ENCODE measurements around the gene ST7L. TPM values are rescaled to one million over a fixed set of nuclear protein-coding genes. Genes with fewer than 3 reads are reported as not detected.

ST7L gene, protein sequence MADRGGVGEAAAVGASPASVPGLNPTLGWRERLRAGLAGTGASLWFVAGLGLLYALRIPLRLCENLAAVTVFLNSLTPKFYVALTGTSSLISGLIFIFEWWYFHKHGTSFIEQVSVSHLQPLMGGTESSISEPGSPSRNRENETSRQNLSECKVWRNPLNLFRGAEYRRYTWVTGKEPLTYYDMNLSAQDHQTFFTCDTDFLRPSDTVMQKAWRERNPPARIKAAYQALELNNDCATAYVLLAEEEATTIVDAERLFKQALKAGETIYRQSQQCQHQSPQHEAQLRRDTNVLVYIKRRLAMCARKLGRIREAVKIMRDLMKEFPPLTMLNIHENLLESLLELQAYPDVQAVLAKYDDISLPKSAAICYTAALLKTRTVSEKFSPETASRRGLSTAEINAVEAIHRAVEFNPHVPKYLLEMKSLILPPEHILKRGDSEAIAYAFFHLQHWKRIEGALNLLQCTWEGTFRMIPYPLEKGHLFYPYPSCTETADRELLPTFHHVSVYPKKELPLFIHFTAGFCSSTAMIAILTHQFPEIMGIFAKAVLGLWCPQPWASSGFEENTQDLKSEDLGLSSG
- 9.7 and 10.6 TPM in 2 replicates for total RNA-seq

GRCh38 chr1:112618721-112619517 is at the start of gene ST7L:
Gene ST7L, minus strand, starts transcription at chr1:112619141. Its CDS starts 28 bp downstream, at chr1:112619113.

DNA sequence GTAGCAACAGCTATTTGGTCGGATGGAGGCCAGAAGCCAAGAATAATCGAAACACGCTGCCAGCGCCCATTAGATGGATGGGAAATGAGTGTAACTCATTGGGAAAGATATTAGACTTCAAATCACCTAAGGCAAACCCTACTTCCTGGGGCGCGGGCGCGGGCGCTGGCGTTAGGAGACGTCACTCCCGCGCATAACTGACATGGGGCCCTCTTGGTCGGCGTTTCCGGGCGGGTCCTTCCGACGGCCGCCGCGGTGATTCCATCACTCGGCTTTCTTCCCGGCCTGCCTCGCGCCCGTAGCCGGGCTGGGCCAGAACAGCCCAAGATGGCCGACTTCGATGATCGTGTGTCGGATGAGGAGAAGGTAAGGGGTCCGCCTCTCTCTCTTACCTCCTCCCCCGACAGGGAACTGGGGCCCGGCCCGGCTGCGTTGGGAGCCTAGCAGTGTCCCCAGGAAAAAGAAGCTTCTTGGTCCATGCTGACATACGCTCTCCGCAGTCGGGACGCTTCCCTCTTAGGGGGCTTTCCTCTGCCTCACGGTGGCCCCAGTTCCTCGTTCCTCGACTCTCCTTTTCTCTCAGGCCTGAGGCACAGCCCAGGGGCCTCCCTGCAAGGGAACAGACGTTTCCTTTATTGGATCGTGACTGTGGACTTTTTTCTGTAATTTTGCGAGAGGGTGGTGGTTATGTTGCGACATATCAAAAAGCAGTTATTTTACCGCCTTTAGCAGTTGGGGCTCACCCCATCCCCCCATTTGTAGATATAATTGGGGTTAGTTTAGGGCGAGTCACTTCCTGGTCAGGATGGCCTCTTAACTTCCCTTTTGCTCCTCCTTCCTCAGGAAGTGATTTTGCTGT is 806 bp upstream of the ST7L start, which contains the start of gene CAPZA1:
Gene CAPZA1 (plus strand): TSS at position 315 of the 859 bp plus-strand sequence. CDS start 13 bp downstream, at position 328.

GRCh38 chr1:112508278-112509004 is 110.5 kb downstream of the ST7L start, which contains the start of gene WNT2B:
Gene WNT2B, plus strand, starts transcription at chr1:112508965. Its CDS starts 298 bp downstream, at chr1:112509263.

Other genes with a start within 250 kb of the ST7L start
- 12.2 and 19.4 TPM in 2 replicates for gene CTTNBP2NL, start 222.9 kb downstream of the ST7L start, total RNA-seq
- gene WNT2B, start 110.2 kb downstream of the ST7L start, total RNA-seq = 0.56 and 0.65 TPM in 2 replicates
- 221 and 230 TPM in 2 replicates for gene CAPZA1, start 691 bp upstream of the ST7L start, total RNA-seq
- 35.3 and 52.7 TPM in 2 replicates for gene MOV10, start 55.5 kb upstream of the ST7L start, total RNA-seq
- gene RHOC, start 88.0 kb upstream of the ST7L start, total RNA-seq = 418 and 470 TPM in 2 replicates
- 4.9 and 6.4 TPM in 2 replicates for gene PPM1J, start 96.2 kb upstream of the ST7L start, total RNA-seq

Data from airway epithelial cell (primary cell).